ENCODE results near the gene VPS50.

- TF ChIP-seq EZH2 (IDR thresholded peaks at IDR 0.05; ENCODE audit: insufficient read depth, poor library complexity, severe bottlenecking) (no peak), EZH2phosphoT487 (IDR thresholded peaks at IDR 0.05; ENCODE audit: insufficient read depth, low read depth) (no peak)
These were observed 122.6 kb downstream of the VPS50 start for GRCh38 chr7:93354815-93355214.

Data from GM23248 (cell line).